GM10266 (cell line): Measurements from ENCODE around the gene AFF3.

Experiments
- DNase-seq: peaks from one replicate; pipeline ENCODE4 v3.0.0; 2012; ENCODE audit errors: extremely low spot score
- TF ChIP-seq, protein P1 (sequence below): IDR thresholded peaks from 2 replicates; pipeline ENCODE4 v1.5.1; 2012; ENCODE audit warnings: mild to moderate bottlenecking, low read depth; ENCODE audit not compliant: control insufficient read depth, insufficient read depth; ENCODE audit errors: missing control alignments

Gene AFF3

DNA sequence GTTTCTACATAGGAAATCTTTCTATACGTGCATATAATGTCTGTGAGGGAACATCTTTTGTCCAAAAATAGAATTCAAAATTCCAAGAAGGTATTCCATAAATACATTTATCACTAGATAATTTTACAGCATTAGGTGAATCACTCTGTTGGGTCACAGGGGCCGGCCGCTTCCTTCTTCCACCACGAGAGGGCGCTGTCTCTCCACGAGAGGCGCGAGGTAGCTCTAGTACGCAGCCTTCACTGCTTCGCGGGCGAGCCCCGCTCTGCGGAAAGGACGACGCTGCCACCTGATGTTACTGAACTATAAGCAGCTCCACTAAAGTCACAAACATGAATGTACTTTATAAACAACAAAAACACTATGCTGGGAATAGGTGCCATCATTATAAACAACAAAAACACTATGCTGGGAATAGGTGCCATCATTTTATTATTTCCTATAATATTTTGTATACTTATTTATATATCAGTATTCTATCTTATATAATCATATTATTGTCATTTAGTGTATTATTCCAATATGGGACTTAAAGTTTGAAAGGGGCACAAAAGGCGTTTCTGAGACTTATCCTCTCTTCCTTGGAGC, 583.2 kb downstream of the AFF3 start:
- TF ChIP-seq, protein P1, sequence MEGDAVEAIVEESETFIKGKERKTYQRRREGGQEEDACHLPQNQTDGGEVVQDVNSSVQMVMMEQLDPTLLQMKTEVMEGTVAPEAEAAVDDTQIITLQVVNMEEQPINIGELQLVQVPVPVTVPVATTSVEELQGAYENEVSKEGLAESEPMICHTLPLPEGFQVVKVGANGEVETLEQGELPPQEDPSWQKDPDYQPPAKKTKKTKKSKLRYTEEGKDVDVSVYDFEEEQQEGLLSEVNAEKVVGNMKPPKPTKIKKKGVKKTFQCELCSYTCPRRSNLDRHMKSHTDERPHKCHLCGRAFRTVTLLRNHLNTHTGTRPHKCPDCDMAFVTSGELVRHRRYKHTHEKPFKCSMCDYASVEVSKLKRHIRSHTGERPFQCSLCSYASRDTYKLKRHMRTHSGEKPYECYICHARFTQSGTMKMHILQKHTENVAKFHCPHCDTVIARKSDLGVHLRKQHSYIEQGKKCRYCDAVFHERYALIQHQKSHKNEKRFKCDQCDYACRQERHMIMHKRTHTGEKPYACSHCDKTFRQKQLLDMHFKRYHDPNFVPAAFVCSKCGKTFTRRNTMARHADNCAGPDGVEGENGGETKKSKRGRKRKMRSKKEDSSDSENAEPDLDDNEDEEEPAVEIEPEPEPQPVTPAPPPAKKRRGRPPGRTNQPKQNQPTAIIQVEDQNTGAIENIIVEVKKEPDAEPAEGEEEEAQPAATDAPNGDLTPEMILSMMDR, result peak; percentile 95
- DNase-seq, result peak; percentile 71

DNA sequence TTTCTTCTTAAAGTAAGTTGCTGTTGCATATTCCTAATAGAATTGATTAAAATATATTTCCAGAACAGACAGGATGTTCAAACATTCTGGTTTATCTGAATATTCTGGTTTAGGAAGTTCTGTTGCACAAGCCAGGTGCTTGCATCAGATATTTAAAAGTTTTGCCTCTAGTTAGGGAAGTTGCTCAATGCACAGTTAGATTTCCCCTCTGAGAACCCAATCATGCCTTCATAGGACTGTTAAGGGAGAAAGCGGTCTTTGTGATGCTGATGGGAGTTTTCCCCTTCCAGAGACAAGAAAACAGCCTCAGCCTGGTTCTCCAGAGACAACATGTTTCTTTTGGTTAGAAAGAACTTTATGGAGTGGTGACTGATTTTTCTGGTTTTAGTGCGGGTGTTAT, 587.0 kb downstream of the AFF3 start:
- TF ChIP-seq, protein P1, result no peak
- no peak for DNase-seq

DNA sequence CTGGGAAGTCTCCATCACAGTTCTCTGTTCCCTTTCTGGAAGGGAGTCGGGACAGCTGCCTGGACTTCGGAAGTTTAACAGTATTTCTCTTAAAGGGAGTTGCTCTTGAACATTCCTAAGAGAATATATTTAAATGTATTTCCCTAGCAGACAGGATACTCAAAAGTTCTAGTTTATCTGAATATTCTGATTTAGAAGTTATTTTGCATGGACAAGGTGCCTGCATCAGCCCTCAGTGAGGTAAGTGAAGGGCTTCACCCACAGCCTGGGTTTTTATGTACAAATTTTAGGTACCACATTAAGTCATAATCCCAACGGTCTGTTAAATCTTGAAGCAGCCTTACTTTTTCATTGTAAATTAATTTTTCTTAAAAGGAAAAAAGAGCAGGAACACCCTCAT, 587.5 kb downstream of the AFF3 start:
- DNase-seq, result no peak
- TF ChIP-seq, protein P1, result no peak

DNA sequence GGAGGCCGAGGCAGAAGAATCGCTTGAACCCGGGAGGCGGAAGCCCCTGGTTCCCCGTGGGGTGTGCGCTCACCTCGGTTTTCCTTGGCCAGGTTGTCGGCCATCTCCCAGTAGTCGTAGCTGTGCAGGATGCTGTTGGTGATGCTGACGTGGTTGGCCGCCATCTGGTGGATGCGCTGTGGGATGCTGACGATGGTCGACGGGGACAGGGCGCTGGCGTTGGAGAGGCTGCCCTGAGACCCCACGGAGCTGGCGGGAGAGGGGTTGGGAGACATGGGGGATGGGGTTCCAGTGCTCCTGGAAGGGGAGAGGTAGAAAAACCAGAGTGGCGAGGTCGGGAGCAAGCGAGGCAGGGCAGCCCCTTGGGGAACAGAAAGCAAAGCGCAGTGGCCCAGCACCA, 588.2 kb downstream of the AFF3 start:
- DNase-seq, result no peak

DNA sequence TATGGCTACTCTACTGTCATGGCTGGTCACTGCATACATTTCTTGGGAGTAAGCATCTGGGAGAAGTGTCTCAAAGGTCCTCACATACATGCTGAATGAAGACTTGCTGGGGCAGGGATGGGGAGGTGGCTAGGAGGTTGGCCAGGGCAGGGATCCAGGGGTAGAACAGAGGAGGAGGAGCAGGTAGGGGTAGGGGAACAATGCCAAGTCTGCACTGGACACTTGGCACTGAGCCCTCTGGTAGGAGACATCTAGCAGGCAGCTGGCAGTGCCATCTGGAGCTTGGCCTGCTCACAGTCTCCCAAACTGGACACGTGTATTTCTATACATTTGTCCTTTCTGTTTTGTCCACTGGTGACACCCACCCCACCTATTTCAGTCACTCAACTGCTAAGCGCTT, 589.9 kb downstream of the AFF3 start:
- no peak for DNase-seq
- TF ChIP-seq, protein P1, result no peak

More for the DNA sequence above, 588.2 kb downstream of the AFF3 start:
- TF ChIP-seq, protein P1, result no peak

DNA sequence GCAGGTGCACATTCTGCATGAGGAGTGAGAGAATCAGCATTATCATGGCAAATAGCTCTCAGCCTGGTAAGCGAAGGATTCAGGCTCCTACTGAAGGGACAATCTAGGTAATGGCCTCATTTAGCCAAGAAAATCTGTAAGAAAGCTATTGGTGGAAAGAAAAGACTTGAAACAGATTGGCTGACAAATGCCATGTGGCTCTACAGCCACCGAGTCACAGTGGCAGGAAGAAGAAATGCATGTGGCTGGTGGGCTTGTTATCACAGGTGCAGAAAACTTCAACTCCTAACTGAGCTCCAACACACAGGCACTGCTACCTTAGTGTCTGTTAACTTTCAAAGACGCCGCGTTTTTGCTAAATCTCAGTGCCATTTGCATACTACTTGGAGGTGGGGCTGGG, 592.0 kb downstream of the AFF3 start:
- TF ChIP-seq, protein P1, result no peak
- DNase-seq, result no peak

DNA sequence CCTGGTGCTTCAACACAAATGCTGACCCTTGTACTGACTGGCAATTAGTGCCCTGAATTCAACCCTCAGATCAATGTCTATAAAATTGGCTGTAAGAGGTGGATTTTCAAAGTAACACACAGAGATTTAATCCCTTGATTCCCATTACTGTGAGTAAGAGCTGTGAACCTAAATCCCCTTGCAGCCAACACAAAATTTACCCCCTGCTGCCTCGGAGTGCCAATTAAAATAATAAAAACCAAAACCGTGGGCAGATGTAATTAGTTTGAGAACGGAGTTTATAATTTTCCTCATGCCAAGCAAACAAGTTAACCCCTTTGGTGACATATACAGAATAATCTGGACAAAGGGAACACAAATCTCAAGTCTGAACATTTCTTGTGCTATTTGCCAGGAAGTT, 596.8 kb downstream of the AFF3 start:
- no peak for DNase-seq
- TF ChIP-seq, protein P1, result no peak
